ENCODE data around the gene IFNGR2.

DNA sequence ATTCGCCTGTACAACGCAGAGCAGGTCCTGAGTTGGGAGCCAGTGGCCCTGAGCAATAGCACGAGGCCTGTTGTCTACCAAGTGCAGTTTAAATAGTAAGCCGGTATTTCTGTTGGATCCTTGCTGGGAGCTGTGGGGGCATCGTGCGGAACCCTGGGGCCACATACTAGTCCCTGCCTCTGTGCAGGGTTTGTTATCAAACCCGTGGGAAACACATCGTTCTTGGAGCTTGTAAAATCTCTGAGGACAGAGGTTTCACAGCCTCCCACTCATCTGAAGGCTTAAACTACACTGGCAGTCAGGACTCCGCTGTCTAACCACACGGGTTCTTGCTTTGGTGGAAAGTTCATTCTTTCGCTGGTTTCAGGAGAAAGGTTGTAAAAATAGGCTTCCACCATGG lies 11.7 kb downstream of the IFNGR2 start:
- TF ChIP-seq POLR2A (IDR thresholded peaks at IDR 0.05; ENCODE audit: low read depth, low read length): no peak
- no peak for TF ChIP-seq TAF1 (IDR thresholded peaks at IDR 0.05; ENCODE audit: borderline replicate concordance, low read depth, low read length)
- TF ChIP-seq POLR2AphosphoS5 (IDR thresholded peaks at IDR 0.05; ENCODE audit: low read depth, low read length): no peak

Data from GM12892 (cell line).